ENCODE measurements around the gene CAGE1. TPM values are rescaled to one million over a fixed set of nuclear protein-coding genes. Genes with fewer than 3 reads are reported as not detected.
"Not testable (repeated sequence)": the region's sequence is repeated elsewhere in the genome, so short reads cannot be mapped to it uniquely, and the experiment has no call there.

The CAGE1 gene
- total RNA-seq, 6 experiments from 2014 or later: 0.22 TPM; not detected in 5

DNA sequence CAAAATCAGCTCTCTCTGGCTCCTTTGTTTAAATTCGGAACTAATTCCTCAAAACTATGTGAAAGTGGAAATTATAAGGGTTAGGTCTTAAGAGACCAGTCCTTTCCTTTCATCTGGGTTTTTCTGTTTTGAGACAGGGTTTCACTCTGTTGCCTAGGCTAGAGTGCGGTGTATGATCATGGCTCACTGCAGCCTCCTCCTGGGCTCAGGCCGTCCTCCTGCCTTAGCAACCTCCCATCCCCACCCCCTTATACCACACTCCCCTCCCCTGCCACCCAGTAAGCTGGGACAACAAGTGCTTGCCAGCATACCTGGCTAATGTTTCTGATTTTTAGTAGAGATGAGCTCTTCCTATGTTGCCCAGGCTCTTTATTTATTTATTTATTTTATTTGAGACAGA lies 63.8 kb downstream of the CAGE1 start:
- H3K4me3 Mint-ChIP-seq: no peak overlapping the region
- H3K9me3 Mint-ChIP-seq: no peaks in the 10 kb centered on the region
- TF ChIP-seq, protein P1, sequence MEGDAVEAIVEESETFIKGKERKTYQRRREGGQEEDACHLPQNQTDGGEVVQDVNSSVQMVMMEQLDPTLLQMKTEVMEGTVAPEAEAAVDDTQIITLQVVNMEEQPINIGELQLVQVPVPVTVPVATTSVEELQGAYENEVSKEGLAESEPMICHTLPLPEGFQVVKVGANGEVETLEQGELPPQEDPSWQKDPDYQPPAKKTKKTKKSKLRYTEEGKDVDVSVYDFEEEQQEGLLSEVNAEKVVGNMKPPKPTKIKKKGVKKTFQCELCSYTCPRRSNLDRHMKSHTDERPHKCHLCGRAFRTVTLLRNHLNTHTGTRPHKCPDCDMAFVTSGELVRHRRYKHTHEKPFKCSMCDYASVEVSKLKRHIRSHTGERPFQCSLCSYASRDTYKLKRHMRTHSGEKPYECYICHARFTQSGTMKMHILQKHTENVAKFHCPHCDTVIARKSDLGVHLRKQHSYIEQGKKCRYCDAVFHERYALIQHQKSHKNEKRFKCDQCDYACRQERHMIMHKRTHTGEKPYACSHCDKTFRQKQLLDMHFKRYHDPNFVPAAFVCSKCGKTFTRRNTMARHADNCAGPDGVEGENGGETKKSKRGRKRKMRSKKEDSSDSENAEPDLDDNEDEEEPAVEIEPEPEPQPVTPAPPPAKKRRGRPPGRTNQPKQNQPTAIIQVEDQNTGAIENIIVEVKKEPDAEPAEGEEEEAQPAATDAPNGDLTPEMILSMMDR (IDR thresholded peaks at IDR 0.05): no peak
- DNase-seq: no peak
- peaks cover 11% of the 10 kb centered on the region for H3K27me3 Mint-ChIP-seq (ENCODE audit: insufficient read depth)
- no peak overlapping the region for H3K27ac Mint-ChIP-seq
- 0 out of 2 replicates have a peak, but pooled peaks cover 5% of the 10 kb centered on the region for H3K4me1 Mint-ChIP-seq (ENCODE audit: low read depth)
- peaks cover 4% of the 10 kb centered on the region; the same call in 1 of the 2 replicates for H3K36me3 Mint-ChIP-seq (ENCODE audit: low read depth)

DNA sequence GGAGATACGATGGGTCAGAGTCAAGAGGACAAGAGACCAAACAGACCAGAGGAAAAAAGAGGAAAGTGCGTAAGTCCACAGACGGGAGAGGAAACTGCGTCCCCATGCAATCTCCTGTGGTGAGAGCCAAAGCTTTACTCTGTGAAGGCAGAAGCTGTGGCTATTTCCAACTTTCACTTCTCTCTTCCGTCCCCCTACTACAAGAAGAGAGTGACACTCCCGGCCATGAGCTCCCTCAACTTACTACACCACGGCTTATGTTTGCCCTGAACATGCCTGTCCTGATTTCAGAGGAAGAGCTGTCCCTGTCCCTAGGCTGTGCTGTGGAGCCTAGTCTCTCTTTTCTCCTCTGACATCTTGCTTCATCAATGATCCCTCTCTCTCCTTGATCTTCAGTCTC lies 65.0 kb downstream of the CAGE1 start:
- TF ChIP-seq, protein P1 (IDR thresholded peaks at IDR 0.05): no peak
- Mint-ChIP-seq H3K9me3 (no peaks in the 10 kb centered on the region), H3K27me3 (ENCODE audit: insufficient read depth) (peaks cover 8% of the 10 kb centered on the region), H3K4me3 (no peak overlapping the region), H3K36me3 (ENCODE audit: low read depth) (peaks cover 4% of the 10 kb centered on the region; the same call in 1 of the 2 replicates), H3K27ac (no peak overlapping the region), H3K4me1 (ENCODE audit: low read depth) (0 out of 2 replicates have a peak, but pooled peaks cover 5% of the 10 kb centered on the region)
- no peak for DNase-seq

DNA sequence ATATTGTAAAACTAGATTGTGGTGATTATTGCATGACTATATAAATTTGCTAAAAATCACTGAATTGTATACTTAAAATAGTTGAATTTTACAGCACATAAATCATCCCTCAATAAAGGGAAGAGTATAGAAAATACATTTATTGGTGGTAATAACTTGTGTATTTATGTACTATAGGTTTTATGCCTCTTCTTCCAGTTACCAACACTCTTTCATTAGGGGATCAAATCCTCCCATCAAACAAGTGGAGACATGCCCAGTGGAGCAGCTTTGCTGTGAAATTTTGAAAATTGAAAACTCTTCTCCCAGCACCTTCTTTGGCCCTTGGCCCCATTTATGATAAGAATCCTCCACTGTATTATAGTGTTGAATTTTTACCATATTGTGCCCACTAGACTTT lies 66.5 kb downstream of the CAGE1 start:
- H3K36me3 Mint-ChIP-seq (ENCODE audit: low read depth): peaks cover 4% of the 10 kb centered on the region; the same call in 1 of the 2 replicates
- H3K27ac Mint-ChIP-seq: no peak overlapping the region
- TF ChIP-seq, protein P1 (IDR thresholded peaks at IDR 0.05): no peak
- peaks cover 13% of the 10 kb centered on the region for H3K27me3 Mint-ChIP-seq (ENCODE audit: insufficient read depth)
- H3K4me1 Mint-ChIP-seq (ENCODE audit: low read depth): 0 out of 2 replicates have a peak, but pooled peaks cover 5% of the 10 kb centered on the region
- DNase-seq: no peak
- H3K9me3 Mint-ChIP-seq: no peaks in the 10 kb centered on the region
- H3K4me3 Mint-ChIP-seq: no peak overlapping the region

GRCh38 chr6:7321866-7322265 lies 67.7 kb downstream of the CAGE1 start:
- not testable (repeated sequence) for H3K4me3 Mint-ChIP-seq; H3K4me1 Mint-ChIP-seq (ENCODE audit: low read depth); H3K36me3 Mint-ChIP-seq (ENCODE audit: low read depth); H3K27ac Mint-ChIP-seq; DNase-seq; H3K9me3 Mint-ChIP-seq
- peaks cover 12% of the 10 kb centered on the region for H3K27me3 Mint-ChIP-seq (ENCODE audit: insufficient read depth)

DNA sequence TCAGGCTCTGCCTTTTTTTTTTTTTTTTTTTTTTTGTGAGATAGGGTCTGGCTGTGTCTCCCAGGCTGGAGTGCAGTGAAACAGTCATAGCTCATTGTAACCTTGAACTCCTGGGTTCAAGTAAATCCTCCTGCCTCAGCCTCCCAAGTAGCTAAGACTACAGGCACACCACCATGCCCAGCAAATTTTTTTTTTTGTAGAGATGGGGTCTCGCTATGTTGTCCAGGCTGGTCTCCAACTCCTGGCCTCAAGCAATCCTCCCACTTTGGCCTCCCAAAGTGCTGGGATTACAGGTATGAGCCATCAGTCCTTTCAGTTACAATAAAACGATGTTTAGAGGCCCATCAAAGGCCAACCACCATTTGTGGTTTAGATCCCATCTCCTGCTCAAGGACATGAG lies 70.1 kb downstream of the CAGE1 start:
- H3K27ac Mint-ChIP-seq; H3K36me3 Mint-ChIP-seq (ENCODE audit: low read depth); H3K9me3 Mint-ChIP-seq; H3K4me1 Mint-ChIP-seq (ENCODE audit: low read depth); H3K4me3 Mint-ChIP-seq; H3K27me3 Mint-ChIP-seq (ENCODE audit: insufficient read depth); DNase-seq: not testable (repeated sequence)

- Mint-ChIP-seq H3K4me1 (ENCODE audit: low read depth) (peaks cover 8% of the 10 kb centered on the region; the same call in 1 of the 2 replicates), H3K9me3 (no peaks in the 10 kb centered on the region), H3K4me3 (no peak overlapping the region), H3K27ac (no peak overlapping the region), H3K27me3 (ENCODE audit: insufficient read depth) (peaks cover 8% of the 10 kb centered on the region), H3K36me3 (ENCODE audit: low read depth) (no peaks in the 10 kb centered on the region)
- TF ChIP-seq, protein P1 (IDR thresholded peaks at IDR 0.05): no peak
- DNase-seq: no peak
Measured at GRCh38 chr6:7317538-7317937, 72.0 kb downstream of the CAGE1 start.

Measured in HFFc6 (cell line).